CD4-positive, alpha-beta T cell (primary cell): ENCODE results near the gene MYO1E. TPM values are rescaled to one million over a fixed set of nuclear protein-coding genes. Genes with fewer than 3 reads are reported as not detected.

ENCODE experiments used
- ATAC-seq: fragments of 200-7000 bp; cut with Tn5 transposase; one replicate; pipeline ENCODE4 v1.10.0; 2022; ENCODE audit warnings: mild to moderate bottlenecking; ENCODE audit not compliant: poor library complexity
- CTCF ChIA-PET: fragments of 350-600 bp; sonication (Branson Sonifier 250); formaldehyde crosslinking; loops from one replicate; lab custom pipeline; 2021; ENCODE audit warnings: antibody characterized with exemption, inconsistent platforms; lab: Charles Lee
- POLR2A ChIA-PET: fragments of 350-600 bp; sonication (Branson Sonifier 250); formaldehyde crosslinking; loops from one replicate; lab custom pipeline; 2021; ENCODE audit warnings: antibody characterized with exemption, inconsistent platforms; lab: Charles Lee
- DNase-seq, 14 experiments: peaks; one replicate each; pipeline ENCODE4 v3.0.0-alpha.2; 2013 to 2020; ENCODE audit warnings: mixed read lengths in 2 of 14
- H3K27ac ChIP-seq, 2 donors: one replicate each; pipeline versions ENCODE4 v1.5.1 to v1.7.0; 2013; ENCODE audit warnings: low read length in 2 of 2, low read depth in 1 of 2, mild to moderate bottlenecking in 1 of 2
- H3K27me3 ChIP-seq, 2 experiments: 1 replicate in 1 of 2; 2 replicates in 1 of 2; pipeline versions ENCODE4 v1.6.1 to v1.7.0; 2013; ENCODE audit warnings: low read length in 2 of 2, control low read depth in 1 of 2, mild to moderate bottlenecking in 1 of 2, moderate library complexity in 1 of 2; ENCODE audit not compliant: insufficient read depth in 2 of 2, control insufficient read depth in 1 of 2
- H3K36me3 ChIP-seq: one replicate; pipeline ENCODE4 v1.6.1; 2013; ENCODE audit warnings: low read length, control low read depth; ENCODE audit not compliant: insufficient read depth
- H3K4me1 ChIP-seq: one replicate; pipeline ENCODE4 v1.6.1; 2013; ENCODE audit warnings: low read length, control low read depth; ENCODE audit not compliant: insufficient read depth
- H3K4me3 ChIP-seq: one replicate; pipeline ENCODE4 v1.5.1; 2013; ENCODE audit warnings: mild to moderate bottlenecking, low read length, moderate library complexity
- H3K9me3 ChIP-seq, 2 experiments: 1 replicate in 1 of 2; 2 replicates in 1 of 2; pipeline versions ENCODE4 v1.6.1 to v1.7.0; 2013; ENCODE audit warnings: low read length in 2 of 2, mild to moderate bottlenecking in 2 of 2, control low read depth in 1 of 2, moderate library complexity in 1 of 2; ENCODE audit not compliant: control insufficient read depth in 1 of 2, insufficient read depth in 1 of 2
- H3K27ac Mint-ChIP-seq: one replicate; pipeline ENCODE4 v1.8.0; 2020; ENCODE audit warnings: mixed read lengths
- H3K27me3 Mint-ChIP-seq: one replicate; pipeline ENCODE4 v1.8.0; 2021; ENCODE audit warnings: mixed read lengths
- H3K36me3 Mint-ChIP-seq: one replicate; pipeline ENCODE4 v1.8.0; 2021; ENCODE audit warnings: low read depth, mixed read lengths
- H3K4me1 Mint-ChIP-seq: one replicate; pipeline ENCODE4 v1.8.0; 2021; ENCODE audit warnings: low read depth, mixed read lengths
- H3K4me3 Mint-ChIP-seq: one replicate; pipeline ENCODE4 v1.8.0; 2020; ENCODE audit warnings: mild to moderate bottlenecking, mixed read lengths
- H3K9me3 Mint-ChIP-seq: one replicate; pipeline ENCODE4 v1.8.0; 2020; ENCODE audit warnings: mixed read lengths
- intact Hi-C, 2 experiments: fragments of 100-400 bp; cut with DNase I in 1 of 2; cut with micrococcal nuclease in 1 of 2; formaldehyde crosslinking; loops; one replicate each; pipeline versions ENCODE4 v1.15.1 to v1.9.0; 2023 to 2025; cut with DNase I, micrococcal nuclease
- total RNA-seq, 174 experiments: library from RNA in 2 of 174; stranded (reverse) in 2 of 174; gene quantifications; one replicate each; pipeline ENCODE4 v1.2.3 and lab custom pipeline; 2021 to 2026
- TF ChIP-seq, protein P1 (sequence below): fragments of 200-600 bp; IDR thresholded peaks from one replicate; pipeline ENCODE4 v1.8.0; 2022; ENCODE audit warnings: antibody characterized with exemption, mild to moderate bottlenecking

Gene MYO1E
- total RNA-seq, 2 experiments from 2014 or later, result 0.59 to 0.63 TPM

DNA sequence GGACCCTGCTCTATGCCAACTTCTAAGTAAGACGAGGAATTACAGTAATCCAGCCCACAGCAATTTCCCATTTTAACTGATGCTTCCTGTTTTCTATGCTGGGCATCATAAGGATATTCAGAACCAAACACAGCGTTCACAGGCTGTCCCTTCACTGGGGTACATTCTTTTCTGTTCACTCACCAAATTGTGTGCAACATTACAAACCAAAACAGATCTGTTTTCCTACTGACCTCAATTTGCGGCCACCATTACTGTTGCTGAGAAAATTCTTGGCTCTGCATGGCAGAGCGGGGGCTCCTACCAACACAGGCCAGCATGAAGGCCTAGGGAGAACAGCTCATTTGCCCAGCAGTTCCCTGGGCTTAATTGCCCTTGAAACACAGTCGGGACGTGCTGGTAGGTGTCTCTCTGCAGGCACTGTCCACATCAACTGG lies 76.5 kb downstream of the MYO1E start:
- ChIA-PET CTCF (no interaction called here), POLR2A (no interaction called here)
- ATAC-seq (no peak), DNase-seq (no peak)
- H3K4me1 ChIP-seq, result peaks cover 18% of the 10 kb centered on the region
- TF ChIP-seq, protein P1, sequence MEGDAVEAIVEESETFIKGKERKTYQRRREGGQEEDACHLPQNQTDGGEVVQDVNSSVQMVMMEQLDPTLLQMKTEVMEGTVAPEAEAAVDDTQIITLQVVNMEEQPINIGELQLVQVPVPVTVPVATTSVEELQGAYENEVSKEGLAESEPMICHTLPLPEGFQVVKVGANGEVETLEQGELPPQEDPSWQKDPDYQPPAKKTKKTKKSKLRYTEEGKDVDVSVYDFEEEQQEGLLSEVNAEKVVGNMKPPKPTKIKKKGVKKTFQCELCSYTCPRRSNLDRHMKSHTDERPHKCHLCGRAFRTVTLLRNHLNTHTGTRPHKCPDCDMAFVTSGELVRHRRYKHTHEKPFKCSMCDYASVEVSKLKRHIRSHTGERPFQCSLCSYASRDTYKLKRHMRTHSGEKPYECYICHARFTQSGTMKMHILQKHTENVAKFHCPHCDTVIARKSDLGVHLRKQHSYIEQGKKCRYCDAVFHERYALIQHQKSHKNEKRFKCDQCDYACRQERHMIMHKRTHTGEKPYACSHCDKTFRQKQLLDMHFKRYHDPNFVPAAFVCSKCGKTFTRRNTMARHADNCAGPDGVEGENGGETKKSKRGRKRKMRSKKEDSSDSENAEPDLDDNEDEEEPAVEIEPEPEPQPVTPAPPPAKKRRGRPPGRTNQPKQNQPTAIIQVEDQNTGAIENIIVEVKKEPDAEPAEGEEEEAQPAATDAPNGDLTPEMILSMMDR, result no peak
- no peaks in the 10 kb centered on the region for H3K27me3 ChIP-seq
- intact Hi-C loops, result no loop called here
- no peaks in the 10 kb centered on the region for H3K9me3 ChIP-seq
- Mint-ChIP-seq H3K4me3 (no peak overlapping the region), H3K9me3 (no peaks in the 10 kb centered on the region), H3K27me3 (no peaks in the 10 kb centered on the region), H3K36me3 (no peaks in the 10 kb centered on the region), H3K4me1 (peaks cover 32% of the 10 kb centered on the region), H3K27ac (no peak overlapping the region)
- H3K27ac ChIP-seq, result no peak overlapping the region
- no peak overlapping the region for H3K4me3 ChIP-seq
- no peaks in the 10 kb centered on the region for H3K36me3 ChIP-seq

DNA sequence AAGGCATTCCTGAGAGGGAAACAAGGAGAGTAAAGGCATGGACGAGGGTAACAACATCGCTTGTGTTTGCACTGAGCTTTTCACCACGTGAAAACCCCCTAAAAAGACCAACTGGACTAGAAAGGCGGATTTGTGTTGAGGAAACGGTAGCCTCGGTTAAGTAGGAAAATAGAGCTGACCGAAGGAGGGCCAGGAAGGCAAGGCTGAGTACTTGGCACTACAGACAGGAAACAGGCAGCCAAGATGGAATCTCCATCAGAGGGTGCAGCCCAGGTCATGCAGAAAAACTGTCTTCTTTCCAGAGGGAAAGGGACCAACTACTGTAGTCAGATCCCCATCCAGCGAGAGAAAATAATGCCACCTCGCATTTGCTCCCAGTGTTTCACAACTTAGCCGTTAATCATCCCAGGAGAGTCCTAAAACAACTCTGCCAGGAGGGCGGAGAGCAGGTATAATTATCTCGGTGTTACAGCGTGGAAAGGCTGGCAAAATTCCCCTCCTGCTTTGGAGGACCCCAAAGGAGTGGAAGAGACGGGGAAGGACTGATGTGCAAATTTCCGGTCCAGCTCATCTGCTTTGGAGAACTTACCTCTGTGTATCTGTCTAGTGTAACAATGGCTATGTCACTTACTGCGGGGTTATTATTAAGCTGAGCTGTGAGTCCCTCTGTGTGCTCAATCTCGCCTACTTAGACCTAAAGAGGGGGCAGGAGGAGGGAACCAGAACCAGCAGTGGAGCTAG lies 77.2 kb downstream of the MYO1E start:
- Mint-ChIP-seq H3K4me1 (peaks cover 24% of the 10 kb centered on the region), H3K9me3 (no peaks in the 10 kb centered on the region), H3K36me3 (no peaks in the 10 kb centered on the region), H3K4me3 (no peak overlapping the region), H3K27ac (no peak overlapping the region), H3K27me3 (no peaks in the 10 kb centered on the region)
- Histone ChIP-seq H3K4me1 (peaks cover 10% of the 10 kb centered on the region), H3K27ac (no peak overlapping the region), H3K36me3 (no peaks in the 10 kb centered on the region), H3K27me3 (no peaks in the 10 kb centered on the region), H3K9me3 (no peaks in the 10 kb centered on the region), H3K4me3 (no peak overlapping the region)
- ATAC-seq (no peak), DNase-seq (no peak)
- intact Hi-C loops, result no loop called here
- ChIA-PET POLR2A (no interaction called here), CTCF (no interaction called here)
- TF ChIP-seq, protein P1, result no peak

DNA sequence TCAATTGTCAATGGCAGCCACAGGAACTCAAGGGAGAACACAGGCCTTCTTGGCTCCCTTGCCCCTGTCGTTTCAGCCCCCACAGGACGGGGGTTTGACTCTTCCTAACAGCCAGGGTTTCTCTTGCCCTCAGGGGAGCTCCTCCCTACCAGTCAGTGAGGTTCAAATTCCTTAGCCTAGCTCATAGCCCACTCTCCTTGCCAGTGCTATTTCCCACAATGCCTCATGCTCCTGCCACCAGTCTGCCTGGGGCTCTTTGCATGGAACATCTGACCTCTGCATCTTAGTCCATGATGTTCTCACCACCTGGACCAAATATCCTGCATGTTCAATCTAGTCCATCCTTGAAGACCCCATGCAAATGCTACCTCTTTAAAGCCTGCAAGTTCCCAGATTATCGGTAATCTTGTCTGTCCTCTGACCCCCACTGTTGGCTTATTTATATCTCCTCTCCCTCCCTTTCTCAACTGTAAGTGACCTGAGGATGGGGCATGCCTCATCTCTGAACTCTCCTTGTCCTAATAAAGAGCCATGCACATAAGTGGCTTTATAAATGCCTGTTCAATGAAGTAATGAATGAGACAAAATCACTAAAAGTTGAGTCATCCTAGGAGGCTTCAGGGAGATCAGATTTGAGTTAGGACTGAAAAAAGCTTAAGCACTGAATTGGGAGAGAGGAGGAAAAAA lies 78.0 kb downstream of the MYO1E start:
- Mint-ChIP-seq H3K27ac (no peak overlapping the region), H3K36me3 (no peaks in the 10 kb centered on the region), H3K27me3 (no peaks in the 10 kb centered on the region), H3K4me3 (no peak overlapping the region), H3K4me1 (peaks cover 17% of the 10 kb centered on the region), H3K9me3 (no peaks in the 10 kb centered on the region)
- Histone ChIP-seq H3K36me3 (no peaks in the 10 kb centered on the region), H3K27ac (no peak overlapping the region), H3K27me3 (no peaks in the 10 kb centered on the region), H3K4me3 (no peak overlapping the region), H3K9me3 (no peaks in the 10 kb centered on the region), H3K4me1 (peaks cover 4% of the 10 kb centered on the region)
- no peak for DNase-seq
- TF ChIP-seq, protein P1, result no peak
- intact Hi-C loops, result no loop called here
- ATAC-seq, result no peak
- POLR2A ChIA-PET, result no interaction called here
- CTCF ChIA-PET, result no interaction called here
